ENCODE data around the gene GMEB2. TPM values are rescaled to one million over a fixed set of nuclear protein-coding genes. Genes with fewer than 3 reads are reported as not detected.
"Not testable (repeated sequence)": the region's sequence is repeated elsewhere in the genome, so short reads cannot be mapped to it uniquely, and the experiment has no call there.

Gene GMEB2
- total RNA-seq, 3 donors from 2014 or later, result 6.6 to 11.0 (median 10.2) TPM

GRCh38 chr20:63560333-63560805, 66.5 kb downstream of the GMEB2 start:
- Histone ChIP-seq H3K9me3 (no peaks in the 10 kb centered on the region), H3K27me3 (no peaks in the 10 kb centered on the region), H3K4me3 (no peak overlapping the region), H3K36me3 (peaks cover 11% of the 10 kb centered on the region), H3K4me1 (no peaks in the 10 kb centered on the region), H3K27ac (no peak overlapping the region)
- TF ChIP-seq POLR2A (IDR thresholded peaks at IDR 0.05) (no peak), POLR2AphosphoS5 (IDR thresholded peaks at IDR 0.05) (no peak), CTCF (IDR thresholded peaks at IDR 0.05) (no peak)
- intact Hi-C loops (cut with DNase I; ENCODE audit: low total_unique reads), result no loop called here
- DNase-seq (ENCODE audit: low spot score in 2 of 2), result no peak

- peaks cover 11% of the 10 kb centered on the region for H3K36me3 ChIP-seq
- intact Hi-C loops (cut with DNase I; ENCODE audit: low total_unique reads), result not testable (repeated sequence)
Measured at GRCh38 chr20:63559485-63560332, 67.2 kb downstream of the GMEB2 start.

GRCh38 chr20:63558804-63559484, 68.0 kb downstream of the GMEB2 start:
- intact Hi-C loops (cut with DNase I; ENCODE audit: low total_unique reads), result no loop called here
- no peaks in the 10 kb centered on the region for H3K27me3 ChIP-seq
- no peak for DNase-seq (ENCODE audit: low spot score in 2 of 2)
- H3K36me3 ChIP-seq, result peaks cover 8% of the 10 kb centered on the region
- H3K4me1 ChIP-seq, result peaks cover 0 to 4% of the 10 kb centered on the region in 2 donors
- no peak overlapping the region for H3K27ac ChIP-seq
- TF ChIP-seq POLR2AphosphoS5 (IDR thresholded peaks at IDR 0.05), result no peak
- TF ChIP-seq CTCF (IDR thresholded peaks at IDR 0.05), result no peak
- no peak for TF ChIP-seq POLR2A (IDR thresholded peaks at IDR 0.05)
- H3K4me3 ChIP-seq, result no peak overlapping the region
- no peaks in the 10 kb centered on the region for H3K9me3 ChIP-seq

More at GRCh38 chr20:63559485-63560332, 67.2 kb downstream of the GMEB2 start:
- not testable (repeated sequence) for DNase-seq (ENCODE audit: low spot score in 2 of 2); H3K9me3 ChIP-seq; H3K4me1 ChIP-seq; H3K27ac ChIP-seq; H3K4me3 ChIP-seq; H3K27me3 ChIP-seq

GRCh38 chr20:63557481-63557891, 69.4 kb downstream of the GMEB2 start:
- H3K27ac ChIP-seq, result no peak overlapping the region
- no peak overlapping the region for H3K4me3 ChIP-seq
- no peak for DNase-seq (ENCODE audit: low spot score in 2 of 2)
- intact Hi-C loops (cut with DNase I; ENCODE audit: low total_unique reads), result no loop called here
- no peaks in the 10 kb centered on the region for H3K27me3 ChIP-seq
- TF ChIP-seq CTCF (IDR thresholded peaks at IDR 0.05), result no peak
- no peak for TF ChIP-seq POLR2A (IDR thresholded peaks at IDR 0.05)
- TF ChIP-seq POLR2AphosphoS5 (IDR thresholded peaks at IDR 0.05), result no peak
- H3K9me3 ChIP-seq, result no peaks in the 10 kb centered on the region
- no peaks in the 10 kb centered on the region for H3K36me3 ChIP-seq
- H3K4me1 ChIP-seq, result peaks cover 0 to 5% of the 10 kb centered on the region in 2 donors

GRCh38 chr20:63556873-63557478, 69.9 kb downstream of the GMEB2 start:
- Histone ChIP-seq H3K27me3 (no peaks in the 10 kb centered on the region), H3K36me3 (no peaks in the 10 kb centered on the region), H3K27ac (no peak overlapping the region), H3K9me3 (no peaks in the 10 kb centered on the region), H3K4me1 (peaks cover 0 to 5% of the 10 kb centered on the region in 2 donors), H3K4me3 (no peak overlapping the region)
- no peak for DNase-seq (ENCODE audit: low spot score in 2 of 2)
- intact Hi-C loops (cut with DNase I; ENCODE audit: low total_unique reads), result no loop called here
- TF ChIP-seq POLR2A (IDR thresholded peaks at IDR 0.05) (no peak), CTCF (IDR thresholded peaks at IDR 0.05) (no peak), POLR2AphosphoS5 (IDR thresholded peaks at IDR 0.05) (no peak)
